Endothelial cell of umbilical vein (primary cell): ENCODE results near the gene OTOP2. TPM values are rescaled to one million over a fixed set of nuclear protein-coding genes. Genes with fewer than 3 reads are reported as not detected.

ENCODE experiments used
- BruUV-seq: library from RNA; stranded (reverse); fragments of 400-500 nt; replicated peaks from 2 replicates; lab custom pipeline; 2021; lab: Mats Ljungman, UMichigan
- CTCF ChIA-PET: fragments of 300-600, 350-600 bp; sonication (Branson Sonifier 250); formaldehyde crosslinking; loops from one replicate; lab custom pipeline; 2021; ENCODE audit warnings: antibody characterized with exemption, inconsistent platforms; lab: Charles Lee
- POLR2A ChIA-PET: fragments of 300-600, 350-600 bp; sonication (Branson Sonifier 250); formaldehyde crosslinking; loops from one replicate; lab custom pipeline; 2021; ENCODE audit warnings: antibody characterized with exemption, inconsistent platforms; lab: Charles Lee
- DNase-seq: peaks from one replicate; pipeline ENCODE4 v3.0.0-alpha.2; 2011; ENCODE audit warnings: low read depth, low spot score
- FAIRE-seq: peaks from 2 replicates; lab custom pipeline; 2011; peaks lifted over from hg19 to GRCh38; lab: Jason Lieb, UNC
- H2AFZ ChIP-seq: 2 replicates; pipeline ENCODE4 v1.6.0; 2012; ENCODE audit warnings: low read depth, low read length, control low read depth, inconsistent platforms
- H3K27ac ChIP-seq: 2 replicates; pipeline ENCODE4 v1.5.1; 2011; ENCODE audit warnings: low read depth, mild to moderate bottlenecking, control low read depth, low read length, moderate library complexity; ENCODE audit not compliant: insufficient read depth
- H3K27me3 ChIP-seq, 2 experiments: 2 replicates each; pipeline versions ENCODE4 v1.6.0 to v1.6.1; 2011; ENCODE audit warnings: low read length in 2 of 2, mixed read lengths in 1 of 2; ENCODE audit not compliant: control insufficient read depth in 2 of 2, insufficient read depth in 2 of 2
- H3K36me3 ChIP-seq, 2 experiments: 2 replicates in 1 of 2; 3 replicates in 1 of 2; pipeline ENCODE4 v1.5.1; 2011; ENCODE audit warnings: low read length in 2 of 2, mild to moderate bottlenecking in 1 of 2, moderate library complexity in 1 of 2; ENCODE audit not compliant: control insufficient read depth in 2 of 2, insufficient read depth in 2 of 2; ENCODE audit errors: extremely low read depth in 1 of 2
- H3K4me1 ChIP-seq: 3 replicates; pipeline ENCODE4 v1.5.1; 2011; ENCODE audit warnings: mild to moderate bottlenecking, low read length; ENCODE audit not compliant: control insufficient read depth, insufficient read depth; ENCODE audit errors: extremely low read depth
- H3K4me2 ChIP-seq: 2 replicates; pipeline ENCODE4 v1.6.1; 2011; ENCODE audit warnings: low read length, control low read depth, mixed read lengths; ENCODE audit not compliant: insufficient read depth
- H3K4me3 ChIP-seq, 3 experiments: fragments of 200-600 bp in 1 of 3; sonication (generic), shearing (Covaris generic) in 1 of 3; replicated peaks in 1 of 3; 2 replicates each; pipeline ENCODE4 v1.5.1; 2011 to 2016; ENCODE audit warnings: control low read depth in 3 of 3, low read length in 3 of 3, mild to moderate bottlenecking in 2 of 3, inconsistent platforms in 1 of 3, low read depth in 1 of 3, moderate library complexity in 1 of 3; ENCODE audit not compliant: insufficient read depth in 1 of 3
- H3K79me2 ChIP-seq: 2 replicates; pipeline ENCODE4 v1.6.0; 2012; ENCODE audit warnings: low read length, inconsistent platforms; ENCODE audit not compliant: control insufficient read depth, insufficient read depth
- H3K9ac ChIP-seq: replicated peaks from 2 replicates; pipeline ENCODE3; 2011; ENCODE audit warnings: low read length, control low read depth; ENCODE audit not compliant: insufficient read depth; ENCODE audit errors: extremely low read depth
- H3K9me1 ChIP-seq: replicated peaks from 3 replicates; pipeline ENCODE4 v1.6.0; 2011; ENCODE audit warnings: mild to moderate bottlenecking, low read length; ENCODE audit not compliant: control insufficient read depth, insufficient read depth; ENCODE audit errors: extremely low read depth
- H3K9me3 ChIP-seq: replicated peaks from 2 replicates; pipeline ENCODE4 v1.5.1; 2012; ENCODE audit warnings: low read length, inconsistent platforms; ENCODE audit not compliant: control insufficient read depth, insufficient read depth
- H4K20me1 ChIP-seq: replicated peaks from 2 replicates; pipeline ENCODE3; 2011; ENCODE audit warnings: mild to moderate bottlenecking, low read length; ENCODE audit not compliant: control insufficient read depth, insufficient read depth; ENCODE audit errors: extremely low read depth
- CTCF ChIP-seq, 2 donors: IDR thresholded peaks; 1 replicate in 1 of 2; 2 replicates in 1 of 2; pipeline ENCODE4 v1.5.1; 2011; ENCODE audit warnings: low read length in 2 of 2, mild to moderate bottlenecking in 2 of 2, moderate library complexity in 2 of 2, control low read depth in 1 of 2, inconsistent platforms in 1 of 2, low read depth in 1 of 2; ENCODE audit not compliant: insufficient read depth in 1 of 2; ENCODE audit errors: extremely low read depth in 1 of 2
- EZH2 ChIP-seq: IDR thresholded peaks from 2 replicates; pipeline ENCODE4 v1.6.1; 2012; ENCODE audit warnings: borderline replicate concordance, low read depth, mild to moderate bottlenecking, moderate library complexity, low read length, inconsistent platforms; ENCODE audit not compliant: severe bottlenecking
- FOS ChIP-seq: IDR thresholded peaks from 2 replicates; pipeline ENCODE4 v1.6.1; 2011; ENCODE audit warnings: mild to moderate bottlenecking, low read length, moderate library complexity, borderline replicate concordance; ENCODE audit not compliant: insufficient read depth
- GATA2 ChIP-seq: IDR thresholded peaks from 2 replicates; pipeline ENCODE4 v1.7.0; 2011; ENCODE audit warnings: low read depth, mild to moderate bottlenecking, moderate library complexity, mixed read lengths, low read length; ENCODE audit not compliant: insufficient read length, insufficient read depth
- JUN ChIP-seq: IDR thresholded peaks from 2 replicates; pipeline ENCODE4 v1.6.1; 2011; ENCODE audit warnings: borderline replicate concordance, low read depth; ENCODE audit not compliant: insufficient read length, insufficient read depth
- MYC ChIP-seq: IDR thresholded peaks from one replicate; pipeline ENCODE4 v1.6.1; 2011; ENCODE audit warnings: mild to moderate bottlenecking, low read depth, low read length
- POLR2A ChIP-seq: IDR thresholded peaks from 2 replicates; pipeline ENCODE4 v1.6.1; 2012; ENCODE audit warnings: low read depth, mild to moderate bottlenecking, control low read depth, low read length
- POLR2AphosphoS5 ChIP-seq: IDR thresholded peaks from 2 replicates; pipeline ENCODE4 v1.6.1; 2012; ENCODE audit warnings: low read depth, mild to moderate bottlenecking, control low read depth, low read length, moderate library complexity; ENCODE audit not compliant: insufficient read depth
- dilution Hi-C: fragments of 300-500 bp; cut with MboI; formaldehyde crosslinking; loops from one replicate; pipeline ENCODE4 v1.15.0; 2019; ENCODE audit warnings: low sequenced_read_pairs; ENCODE audit not compliant: extremely low pct_ligation_motif_present
- intact Hi-C: fragments of 100-400 bp; cut with micrococcal nuclease; formaldehyde crosslinking; loops from one replicate; pipeline ENCODE4 v1.10.0; 2022
- polyA plus RNA-seq, 4 experiments: library from polyadenylated mRNA; depleted of rRNA in 3 of 4; stranded (reverse) in 3 of 4; unstranded in 1 of 4; fragments of >200 nt; gene quantifications; 2 replicates each; pipeline versions ENCODE4 v1.2.1 to v1.2.3, GENCODE V29; 2011 to 2012; ENCODE audit warnings: missing spikeins in 1 of 4
- total RNA-seq: library from RNA; stranded (reverse); gene quantifications from 2 replicates; pipeline ENCODE4 v1.2.3, GENCODE V29; 2021
- TF ChIP-seq, protein P1 (sequence below): IDR thresholded peaks from 2 replicates; pipeline ENCODE4 v1.6.1; 2011; ENCODE audit not compliant: insufficient read depth, insufficient read length

OTOP2 gene
- total and polyA plus RNA-seq, 2 donors (not counting 3 experiments of a cell fraction or from before 2014, with no cell fraction given), result not detected

DNA sequence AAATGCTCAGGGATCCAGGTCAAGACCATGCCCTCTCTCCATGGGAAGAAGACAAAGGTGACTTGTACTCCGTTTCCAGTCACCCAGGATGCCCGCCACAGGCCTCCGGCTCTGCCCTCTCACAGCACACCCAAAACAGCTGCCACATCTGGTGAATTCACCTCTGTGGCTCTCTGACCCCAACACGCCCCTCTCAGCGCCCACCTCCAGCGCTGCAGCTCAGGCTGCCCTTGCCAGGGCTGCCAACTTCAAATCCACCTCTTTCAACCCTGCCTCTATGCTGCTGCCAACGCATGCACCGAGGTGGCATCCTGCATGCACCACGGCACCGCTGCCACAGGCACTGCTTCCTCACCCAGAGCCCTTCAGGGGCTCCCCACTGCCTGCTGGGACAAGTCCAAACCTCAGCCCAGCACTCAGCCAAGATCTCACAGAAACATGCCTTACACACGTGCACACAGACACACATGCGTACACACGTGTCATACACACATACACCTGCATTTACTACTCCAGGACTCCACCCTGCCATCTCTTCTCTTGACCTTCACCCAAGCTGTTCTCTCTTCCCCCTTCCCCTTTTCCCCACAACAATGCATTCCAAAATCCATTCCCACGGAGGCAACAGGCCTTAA, 41.0 kb downstream of the OTOP2 start:
- Histone ChIP-seq H3K36me3 (no peaks in the 10 kb centered on the region), H3K9me3 (no peaks in the 10 kb centered on the region), H3K4me3 (no peak overlapping the region), H3K9ac (no peak overlapping the region), H3K4me2 (no peak overlapping the region), H4K20me1 (no peaks in the 10 kb centered on the region), H3K27me3 (no peaks in the 10 kb centered on the region), H3K9me1 (no peaks in the 10 kb centered on the region), H2AFZ (no peak overlapping the region), H3K4me1 (peaks cover under 1% of the 10 kb centered on the region), H3K27ac (no peak overlapping the region), H3K79me2 (no peaks in the 10 kb centered on the region)
- ChIA-PET POLR2A (no interaction called here), CTCF (interaction anchor here (1.3 kb wide), 1 partner anchor 236 kb away, joined by 3 read pairs; no protein-coding TSS in a partner anchor)
- no TSS peak for BruUV-seq
- dilution Hi-C loops (no loop called here), intact Hi-C loops (no loop called here)
- DNase-seq (no peak), FAIRE-seq (no peak)
- TF ChIP-seq, protein P1, sequence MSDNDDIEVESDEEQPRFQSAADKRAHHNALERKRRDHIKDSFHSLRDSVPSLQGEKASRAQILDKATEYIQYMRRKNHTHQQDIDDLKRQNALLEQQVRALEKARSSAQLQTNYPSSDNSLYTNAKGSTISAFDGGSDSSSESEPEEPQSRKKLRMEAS, result no peak
- TF ChIP-seq EZH2, result no peak

DNA sequence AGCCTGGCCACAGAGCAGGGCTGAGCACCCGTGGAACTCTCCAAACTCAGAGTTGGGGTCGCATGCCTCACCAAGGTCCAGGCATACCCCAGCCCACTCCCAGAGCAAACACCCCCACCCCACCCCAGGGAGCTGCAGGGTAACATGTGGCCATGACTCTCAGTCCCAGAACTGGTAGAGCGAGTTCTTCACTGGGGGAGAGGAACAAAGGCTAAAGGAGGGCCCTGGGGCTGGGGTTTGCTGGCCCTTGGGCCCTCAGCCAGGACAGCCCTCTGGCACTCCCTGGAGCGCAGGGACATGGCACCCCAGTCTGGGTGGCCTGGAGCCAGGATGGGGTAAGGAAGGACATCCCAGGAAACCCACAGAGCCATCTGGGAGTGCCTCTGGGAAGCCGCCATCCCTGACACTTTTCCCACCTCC, 44.3 kb downstream of the OTOP2 start:
- no TSS peak for BruUV-seq
- no peak overlapping the region for H3K4me2 ChIP-seq
- H3K79me2 ChIP-seq, result no peaks in the 10 kb centered on the region
- no peaks in the 10 kb centered on the region for H4K20me1 ChIP-seq
- ChIA-PET CTCF (interaction anchor here (1.6 to 6.9 kb wide), 4 partner anchors 6 to 146 kb away, joined by 5 to 63 read pairs (median 10); partner anchors contain the start of gene MRPL58), POLR2A (no interaction called here)
- intact Hi-C loops, result no loop called here
- dilution Hi-C loops, result no loop called here
- H3K4me3 ChIP-seq, result no peak overlapping the region
- H3K36me3 ChIP-seq, result no peaks in the 10 kb centered on the region
- H3K27me3 ChIP-seq, result peaks cover 0 to 3% of the 10 kb centered on the region in 2 experiments
- DNase-seq, result no peak
- no peaks in the 10 kb centered on the region for H3K9me3 ChIP-seq
- H3K27ac ChIP-seq, result no peak overlapping the region
- no peak for FAIRE-seq
- no peak overlapping the region for H2AFZ ChIP-seq
- no peak for TF ChIP-seq POLR2AphosphoS5
- no peak for TF ChIP-seq MYC
- TF ChIP-seq JUN, result no peak
- no peak for TF ChIP-seq EZH2
- TF ChIP-seq FOS, result no peak
- TF ChIP-seq POLR2A, result no peak
- TF ChIP-seq, protein P1, result no peak
- TF ChIP-seq CTCF (IDR thresholded peaks at IDR 0.05; ENCODE audit: extremely low read depth in 1 of 2, insufficient read depth in 1 of 2, low read depth in 1 of 2, low read length in 2 of 2), result no peak
- no peak for TF ChIP-seq GATA2
- H3K9ac ChIP-seq, result no peak overlapping the region
- H3K9me1 ChIP-seq, result no peaks in the 10 kb centered on the region
- peaks cover 17% of the 10 kb centered on the region for H3K4me1 ChIP-seq
